ENCODE results near the gene APCDD1L. TPM values are rescaled to one million over a fixed set of nuclear protein-coding genes. Genes with fewer than 3 reads are reported as not detected.

Gene APCDD1L
- total and polyA plus RNA-seq, 4 donors, result 0.02 to 0.74 (median 0.31) TPM

- no peak overlapping the region for H3K9ac ChIP-seq (ENCODE audit: insufficient read depth in 1 of 2, low read length in 2 of 2)
- no peaks in the 10 kb centered on the region for H3K4me1 ChIP-seq (ENCODE audit: control insufficient read depth in 5 of 5, insufficient read depth in 5 of 5, low read length in 5 of 5)
- peaks cover 0 to 13% (median 2%) of the 10 kb centered on the region in 4 donors for H3K9me3 ChIP-seq (ENCODE audit: control insufficient read depth in 4 of 4, insufficient read depth in 3 of 4, low read length in 3 of 4)
- DNase-seq (no peak), ATAC-seq (ENCODE audit: insufficient read depth, low FRiP score) (no peak)
- no peaks in the 10 kb centered on the region for H3K36me3 ChIP-seq (ENCODE audit: control insufficient read depth in 4 of 4, insufficient read depth in 4 of 4, low read length in 4 of 4)
- H3K27ac ChIP-seq (ENCODE audit: low read depth in 1 of 2, low read length in 1 of 2), result no peak overlapping the region
- no peak for TF ChIP-seq CTCF (IDR thresholded peaks at IDR 0.05; ENCODE audit: control extremely low read depth, extremely low read depth)
- no peak overlapping the region for H3K4me3 ChIP-seq
- H3K27me3 ChIP-seq (ENCODE audit: control insufficient read depth in 3 of 3, insufficient read depth in 3 of 3, low read length in 2 of 3), result peaks cover 0 to 3% (median 0%) of the 10 kb centered on the region in 3 donors
- WGBS, 2 donors, result 94 to 96% methylated on average over 13 of the region's 13 CpGs
These were observed 17.3 kb downstream of the APCDD1L start for GRCh38 chr20:58497724-58498469.

- Histone ChIP-seq H3K9ac (ENCODE audit: insufficient read depth in 1 of 2, low read length in 2 of 2) (no peak overlapping the region), H3K27me3 (ENCODE audit: control insufficient read depth in 3 of 3, insufficient read depth in 3 of 3, low read length in 2 of 3) (peaks cover 0 to 9% (median 0%) of the 10 kb centered on the region in 3 donors), H3K36me3 (ENCODE audit: control insufficient read depth in 4 of 4, insufficient read depth in 4 of 4, low read length in 4 of 4) (no peaks in the 10 kb centered on the region), H3K4me3 (no peak overlapping the region), H3K9me3 (ENCODE audit: control insufficient read depth in 4 of 4, insufficient read depth in 3 of 4, low read length in 3 of 4) (peaks cover 0 to 12% (median 2%) of the 10 kb centered on the region in 4 donors), H3K4me1 (ENCODE audit: control insufficient read depth in 5 of 5, insufficient read depth in 5 of 5, low read length in 5 of 5) (no peaks in the 10 kb centered on the region), H3K27ac (ENCODE audit: low read depth in 1 of 2, low read length in 1 of 2) (no peak overlapping the region)
- TF ChIP-seq CTCF (IDR thresholded peaks at IDR 0.05; ENCODE audit: control extremely low read depth, extremely low read depth), result no peak
- 92 to 95% methylated on average over 16 of the region's 16 CpGs for WGBS, 2 donors
- DNase-seq (no peak), ATAC-seq (ENCODE audit: insufficient read depth, low FRiP score) (no peak)
These were observed 18.0 kb downstream of the APCDD1L start for GRCh38 chr20:58497076-58497641.

- ATAC-seq (ENCODE audit: insufficient read depth, low FRiP score) (no peak), DNase-seq (no peak)
- TF ChIP-seq CTCF (IDR thresholded peaks at IDR 0.05; ENCODE audit: control extremely low read depth, extremely low read depth), result no peak
- WGBS, 2 donors, result 93% methylated on average over 6 of the region's 6 CpGs
- peaks cover 0 to 5% (median under 1%) of the 10 kb centered on the region in 4 donors for H3K9me3 ChIP-seq (ENCODE audit: control insufficient read depth in 4 of 4, insufficient read depth in 3 of 4, low read length in 3 of 4)
- H3K9ac ChIP-seq (ENCODE audit: insufficient read depth in 1 of 2, low read length in 2 of 2), result no peak overlapping the region
- peaks cover 0 to 9% (median 0%) of the 10 kb centered on the region in 3 donors for H3K27me3 ChIP-seq (ENCODE audit: control insufficient read depth in 3 of 3, insufficient read depth in 3 of 3, low read length in 2 of 3)
- no peaks in the 10 kb centered on the region for H3K36me3 ChIP-seq (ENCODE audit: control insufficient read depth in 4 of 4, insufficient read depth in 4 of 4, low read length in 4 of 4)
- H3K27ac ChIP-seq (ENCODE audit: low read depth in 1 of 2, low read length in 1 of 2), result no peak overlapping the region
- no peaks in the 10 kb centered on the region for H3K4me1 ChIP-seq (ENCODE audit: control insufficient read depth in 5 of 5, insufficient read depth in 5 of 5, low read length in 5 of 5)
- H3K4me3 ChIP-seq, result no peak overlapping the region
These were observed 18.8 kb downstream of the APCDD1L start for GRCh38 chr20:58496429-58496769.

Measured in lung (tissue), 12 donors.